Thymus (tissue), 11 donors: ENCODE data around the gene ALKBH6. TPM values are rescaled to one million over a fixed set of nuclear protein-coding genes. Genes with fewer than 3 reads are reported as not detected.

ENCODE experiments used
- DNase-seq, 9 donors: peaks; one replicate each; pipeline ENCODE4 v3.0.0-alpha.2; 2013; ENCODE audit warnings: low spot score in 9 of 9, low read depth in 6 of 9, missing footprints in 1 of 9
- H3K27ac ChIP-seq, 2 donors: one replicate each; pipeline ENCODE4 v1.5.1; 2013; ENCODE audit warnings: control low read depth in 1 of 2, low read depth in 1 of 2, low read length in 1 of 2, mild to moderate bottlenecking in 1 of 2, moderate library complexity in 1 of 2
- H3K27me3 ChIP-seq, 2 donors: one replicate each; pipeline ENCODE4 v1.5.1; 2013; ENCODE audit warnings: low read length in 1 of 2; ENCODE audit not compliant: control insufficient read depth in 2 of 2, insufficient read depth in 1 of 2
- H3K36me3 ChIP-seq, 2 donors: one replicate each; pipeline ENCODE4 v1.5.1; 2013; ENCODE audit warnings: low read length in 1 of 2, mild to moderate bottlenecking in 1 of 2, moderate library complexity in 1 of 2; ENCODE audit not compliant: control insufficient read depth in 2 of 2, insufficient read depth in 2 of 2
- H3K4me1 ChIP-seq, 2 donors: one replicate each; pipeline ENCODE4 v1.5.1; 2013; ENCODE audit warnings: low read length in 2 of 2; ENCODE audit not compliant: control insufficient read depth in 2 of 2, insufficient read depth in 2 of 2
- H3K4me3 ChIP-seq, 2 donors: one replicate each; pipeline ENCODE4 v1.5.1; 2013; ENCODE audit warnings: low read length in 2 of 2, control low read depth in 1 of 2, mild to moderate bottlenecking in 1 of 2
- H3K9me3 ChIP-seq, 2 donors: one replicate each; pipeline ENCODE4 v1.5.1; 2013; ENCODE audit warnings: low read length in 1 of 2, mild to moderate bottlenecking in 1 of 2; ENCODE audit not compliant: control insufficient read depth in 2 of 2, insufficient read depth in 1 of 2
- WGBS: extraction: QIAGEN DNeasy Blood & Tissue Kit; methylation state at CpG from one replicate; pipeline ENCODE4 v1.1.7; 2013; 5-methylcytosine and 5-hydroxymethylcytosine counted together
- polyA plus RNA-seq: library from polyadenylated mRNA; stranded (reverse); fragments of 200-250 nt; gene quantifications from one replicate; pipeline ENCODE4 v1.2.3, GENCODE V29; 2013
- total RNA-seq: library from RNA; stranded (reverse); fragments of 120-200 nt; gene quantifications from one replicate; pipeline ENCODE4 v1.2.4, GENCODE V29; 2013
- donor health status: healthy.

Gene ALKBH6
- total and polyA plus RNA-seq, 2 donors = 14.1 to 33.9 TPM

GRCh38 chr19:35978832-35979365 lies 35.1 kb downstream of the ALKBH6 start:
- no peak for DNase-seq
- Histone ChIP-seq H3K27ac (no peak overlapping the region), H3K27me3 (peaks cover 0 to 10% of the 10 kb centered on the region in 2 donors), H3K4me1 (no peaks in the 10 kb centered on the region), H3K36me3 (no peaks in the 10 kb centered on the region), H3K9me3 (no peaks in the 10 kb centered on the region), H3K4me3 (no peak overlapping the region)
- WGBS = 69% methylated on average over 20 of the region's 20 CpGs

- Histone ChIP-seq H3K27me3 (peaks cover 0 to 7% of the 10 kb centered on the region in 2 donors), H3K36me3 (no peaks in the 10 kb centered on the region), H3K27ac (no peak overlapping the region), H3K9me3 (no peaks in the 10 kb centered on the region), H3K4me3 (no peak overlapping the region), H3K4me1 (no peaks in the 10 kb centered on the region)
- no peak for DNase-seq
- WGBS = 52% methylated on average over 5 of the region's 5 CpGs
These were observed 35.7 kb downstream of the ALKBH6 start for GRCh38 chr19:35978271-35978670.

GRCh38 chr19:35977446-35978222 lies 36.4 kb downstream of the ALKBH6 start:
- 56% methylated on average over 14 of the region's 14 CpGs for WGBS
- Histone ChIP-seq H3K36me3 (no peaks in the 10 kb centered on the region), H3K27ac (no peak overlapping the region), H3K27me3 (peaks cover 0 to 7% of the 10 kb centered on the region in 2 donors), H3K9me3 (no peaks in the 10 kb centered on the region), H3K4me1 (no peaks in the 10 kb centered on the region), H3K4me3 (no peak overlapping the region)
- DNase-seq = peak in 1 of 9 donors; percentile 31

- no peak overlapping the region for H3K4me3 ChIP-seq
- peaks cover 0 to 7% of the 10 kb centered on the region in 2 donors for H3K27me3 ChIP-seq
- no peak overlapping the region for H3K27ac ChIP-seq
- WGBS = 35% methylated on average over 5 of the region's 5 CpGs
- peak in 2 of 9 donors; percentile 43 to 50 for DNase-seq
- no peaks in the 10 kb centered on the region for H3K36me3 ChIP-seq
- H3K4me1 ChIP-seq = no peaks in the 10 kb centered on the region
- no peaks in the 10 kb centered on the region for H3K9me3 ChIP-seq
These were observed 38.3 kb downstream of the ALKBH6 start for GRCh38 chr19:35975608-35976214.

- Histone ChIP-seq H3K4me1 (peaks cover 0 to 3% of the 10 kb centered on the region in 2 donors), H3K9me3 (no peaks in the 10 kb centered on the region), H3K4me3 (no peak overlapping the region), H3K27ac (no peak overlapping the region), H3K27me3 (peaks cover 0 to 3% of the 10 kb centered on the region in 2 donors), H3K36me3 (no peaks in the 10 kb centered on the region)
- WGBS = 45% methylated on average over 8 of the region's 8 CpGs
- DNase-seq = no peak
These were observed 40.5 kb downstream of the ALKBH6 start for GRCh38 chr19:35973487-35973886.

GRCh38 chr19:35966771-35967170 lies 47.2 kb downstream of the ALKBH6 start:
- Histone ChIP-seq H3K27ac (no peak overlapping the region), H3K27me3 (no peaks in the 10 kb centered on the region), H3K9me3 (no peaks in the 10 kb centered on the region), H3K4me1 (peaks cover 0 to 3% of the 10 kb centered on the region in 2 donors), H3K4me3 (no peak overlapping the region), H3K36me3 (no peaks in the 10 kb centered on the region)
- WGBS = 80% methylated on average over 3 of the region's 3 CpGs
- DNase-seq = no peak

- no peaks in the 10 kb centered on the region for H3K36me3 ChIP-seq
- no peak overlapping the region for H3K4me3 ChIP-seq
- H3K9me3 ChIP-seq = peaks cover 0 to 5% of the 10 kb centered on the region in 2 donors
- H3K27ac ChIP-seq = no peak overlapping the region
- peaks cover 19 to 28% of the 10 kb centered on the region in 2 donors for H3K27me3 ChIP-seq
- H3K4me1 ChIP-seq = no peaks in the 10 kb centered on the region
- DNase-seq = peak in 4 of 9 donors; percentile 29 to 56 (median 50)
- WGBS = 12% methylated on average over 9 of the region's 9 CpGs
These were observed 50.5 kb downstream of the ALKBH6 start for GRCh38 chr19:35963514-35963913.

GRCh38 chr19:35960432-35960972 lies 53.5 kb downstream of the ALKBH6 start:
- WGBS = 89% methylated on average over 7 of the region's 7 CpGs
- Histone ChIP-seq H3K27ac (peak overlapping the region in 1 of 2 donors; percentile 27), H3K4me3 (no peak overlapping the region), H3K4me1 (peaks cover 0 to 2% of the 10 kb centered on the region in 2 donors), H3K36me3 (no peaks in the 10 kb centered on the region), H3K9me3 (peaks cover 0 to 5% of the 10 kb centered on the region in 2 donors), H3K27me3 (peaks cover 25 to 41% of the 10 kb centered on the region in 2 donors)
- DNase-seq = no peak

- Histone ChIP-seq H3K27ac (no peak overlapping the region), H3K4me3 (no peak overlapping the region), H3K27me3 (peaks cover 25 to 41% of the 10 kb centered on the region in 2 donors), H3K36me3 (no peaks in the 10 kb centered on the region), H3K9me3 (peaks cover 0 to 5% of the 10 kb centered on the region in 2 donors), H3K4me1 (peaks cover 0 to 2% of the 10 kb centered on the region in 2 donors)
- no peak for DNase-seq
- WGBS = 41% methylated on average over 20 of the region's 20 CpGs
These were observed 54.1 kb downstream of the ALKBH6 start for GRCh38 chr19:35959968-35960320.
